Measurements from ENCODE around the gene NMNAT2.

- no peak for TF ChIP-seq POLR2AphosphoS5 (IDR thresholded peaks at IDR 0.05; ENCODE audit: insufficient read depth in 1 of 2, low read depth in 1 of 2)
- no peak for TF ChIP-seq CTCF (IDR thresholded peaks at IDR 0.05)
- no peak for TF ChIP-seq POLR2A (IDR thresholded peaks at IDR 0.05)
These were observed 42.4 kb upstream of the NMNAT2 start for GRCh38 chr1:183460596-183460995.
